Measurements from ENCODE around the gene GFER.

DNA sequence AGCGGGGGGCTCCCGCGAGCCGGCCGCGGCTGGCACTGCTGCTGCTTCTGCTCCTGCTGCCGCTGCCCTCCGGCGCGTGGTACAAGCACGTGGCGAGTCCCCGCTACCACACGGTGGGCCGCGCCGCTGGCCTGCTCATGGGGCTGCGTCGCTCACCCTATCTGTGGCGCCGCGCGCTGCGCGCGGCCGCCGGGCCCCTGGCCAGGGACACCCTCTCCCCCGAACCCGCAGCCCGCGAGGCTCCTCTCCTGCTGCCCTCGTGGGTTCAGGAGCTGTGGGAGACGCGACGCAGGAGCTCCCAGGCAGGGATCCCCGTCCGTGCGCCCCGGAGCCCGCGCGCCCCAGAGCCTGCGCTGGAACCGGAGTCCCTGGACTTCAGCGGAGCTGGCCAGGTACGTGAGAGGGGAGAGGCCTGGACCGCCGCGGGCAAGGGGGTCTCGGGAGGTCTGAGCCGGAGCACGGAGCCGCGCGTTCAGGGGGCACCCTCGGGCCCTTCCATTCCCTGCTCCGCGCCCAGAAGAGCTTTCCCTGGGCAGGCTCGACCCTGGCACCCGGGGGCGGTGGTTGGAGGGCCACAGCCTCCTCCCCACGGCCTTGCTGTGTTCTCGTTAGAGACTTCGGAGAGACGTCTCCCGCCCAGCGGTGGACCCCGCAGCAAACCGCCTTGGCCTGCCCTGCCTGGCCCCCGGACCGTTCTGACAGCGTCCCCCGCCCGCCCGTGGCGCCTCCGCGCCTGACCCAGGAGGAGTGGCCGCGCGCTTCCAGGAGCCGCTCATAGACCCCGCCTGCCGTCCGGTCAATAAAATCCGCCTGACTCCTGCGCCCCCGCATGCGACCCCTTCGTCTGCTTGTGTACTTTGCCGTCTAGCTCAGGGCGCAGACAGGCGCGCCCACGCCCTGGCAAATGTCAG lies 36.2 kb downstream of the GFER start:
- TF ChIP-seq, protein P1, sequence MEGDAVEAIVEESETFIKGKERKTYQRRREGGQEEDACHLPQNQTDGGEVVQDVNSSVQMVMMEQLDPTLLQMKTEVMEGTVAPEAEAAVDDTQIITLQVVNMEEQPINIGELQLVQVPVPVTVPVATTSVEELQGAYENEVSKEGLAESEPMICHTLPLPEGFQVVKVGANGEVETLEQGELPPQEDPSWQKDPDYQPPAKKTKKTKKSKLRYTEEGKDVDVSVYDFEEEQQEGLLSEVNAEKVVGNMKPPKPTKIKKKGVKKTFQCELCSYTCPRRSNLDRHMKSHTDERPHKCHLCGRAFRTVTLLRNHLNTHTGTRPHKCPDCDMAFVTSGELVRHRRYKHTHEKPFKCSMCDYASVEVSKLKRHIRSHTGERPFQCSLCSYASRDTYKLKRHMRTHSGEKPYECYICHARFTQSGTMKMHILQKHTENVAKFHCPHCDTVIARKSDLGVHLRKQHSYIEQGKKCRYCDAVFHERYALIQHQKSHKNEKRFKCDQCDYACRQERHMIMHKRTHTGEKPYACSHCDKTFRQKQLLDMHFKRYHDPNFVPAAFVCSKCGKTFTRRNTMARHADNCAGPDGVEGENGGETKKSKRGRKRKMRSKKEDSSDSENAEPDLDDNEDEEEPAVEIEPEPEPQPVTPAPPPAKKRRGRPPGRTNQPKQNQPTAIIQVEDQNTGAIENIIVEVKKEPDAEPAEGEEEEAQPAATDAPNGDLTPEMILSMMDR (IDR thresholded peaks at IDR 0.05), result no peak
- TF ChIP-seq GATA2 (CRISPR knock-in tag; IDR thresholded peaks at IDR 0.05) (no peak), TAF1 (IDR thresholded peaks at IDR 0.05; ENCODE audit: borderline replicate concordance, low read depth, low read length) (no peak)
